HepG2 (cell line): ENCODE measurements around the gene SCFD1. TPM values are rescaled to one million over a fixed set of nuclear protein-coding genes. Genes with fewer than 3 reads are reported as not detected.

Source experiments
- ATAC-seq: fragments of 200-7000 bp; cut with Tn5 transposase; 3 replicates; pipeline ENCODE4 v1.9.1; 2020; ENCODE audit warnings: mild to moderate bottlenecking, moderate library complexity
- BruUV-seq: library from RNA; stranded (reverse); fragments of 400-500 nt; replicated peaks from 2 replicates; lab custom pipeline; 2021; lab: Mats Ljungman, UMichigan
- CTCF ChIA-PET: fragments of 300-600 bp; formaldehyde crosslinking; extraction: SDS; loops from one replicate; lab custom pipeline; 2021; ENCODE audit warnings: low total read pairs, inconsistent platforms, low intra/inter-chr PET ratio; lab: Yijun Ruan, JAX
- POLR2A ChIA-PET: fragments of 350-600 bp; sonication (Branson Sonifier 250); formaldehyde crosslinking; loops from one replicate; lab custom pipeline; 2020; ENCODE audit warnings: antibody characterized with exemption, inconsistent platforms; lab: Yijun Ruan, JAX
- DNase-seq: peaks from one replicate; pipeline ENCODE4 v3.0.0-alpha.2; 2015; ENCODE audit warnings: low spot score
- FAIRE-seq: peaks from 3 replicates; lab custom pipeline; 2011; peaks lifted over from hg19 to GRCh38; lab: Jason Lieb, UNC
- H2AFZ ChIP-seq: one replicate; pipeline ENCODE4 v1.6.1; 2011; ENCODE audit warnings: low read length, inconsistent platforms
- H3K27ac ChIP-seq: fragments of 300-600 bp; 3 replicates; pipeline ENCODE4 v1.8.0; 2011; ENCODE audit warnings: mixed run types, mild to moderate bottlenecking, mixed read lengths, low read length, inconsistent platforms; ENCODE audit not compliant: insufficient read depth; ENCODE audit errors: extremely low read length
- H3K27me3 ChIP-seq, 2 experiments: fragments of 200-600 bp in 1 of 2; 2 replicates in 1 of 2; 3 replicates in 1 of 2; pipeline versions ENCODE4 v1.6.0 to v1.8.0; 2011; ENCODE audit warnings: low read length in 2 of 2, mild to moderate bottlenecking in 2 of 2, moderate library complexity in 2 of 2, inconsistent platforms in 1 of 2; ENCODE audit not compliant: insufficient read depth in 2 of 2, control insufficient read depth in 1 of 2
- H3K36me3 ChIP-seq, 2 experiments: fragments of 200-600 bp in 1 of 2; replicated peaks in 1 of 2; 2 replicates in 1 of 2; 3 replicates in 1 of 2; pipeline versions ENCODE4 v1.5.1 to v1.8.0; 2011; ENCODE audit warnings: low read length in 2 of 2, inconsistent platforms in 1 of 2; ENCODE audit not compliant: insufficient read depth in 2 of 2, control insufficient read depth in 1 of 2
- H3K4me1 ChIP-seq: 2 replicates; pipeline ENCODE4 v1.5.1; 2012; ENCODE audit warnings: low read length, inconsistent platforms; ENCODE audit not compliant: insufficient read depth
- H3K4me2 ChIP-seq: 2 replicates; pipeline ENCODE4 v1.6.0; 2011; ENCODE audit warnings: low read depth, low read length, inconsistent platforms
- H3K4me3 ChIP-seq, 3 experiments: fragments of 200-600 bp in 1 of 3; sonication (generic), shearing (Covaris generic) in 1 of 3; replicated peaks in 1 of 3; 2 replicates each; pipeline ENCODE4 v1.5.1; 2011 to 2016; ENCODE audit warnings: low read length in 3 of 3, inconsistent platforms in 2 of 3, low read depth in 2 of 3, mild to moderate bottlenecking in 2 of 3, control low read depth in 1 of 3, mixed read lengths in 1 of 3; ENCODE audit not compliant: insufficient read depth in 1 of 3
- H3K79me2 ChIP-seq: one replicate; pipeline ENCODE4 v1.6.1; 2011; ENCODE audit warnings: low read length, inconsistent platforms; ENCODE audit not compliant: insufficient read depth
- H3K9ac ChIP-seq: 2 replicates; pipeline ENCODE4 v1.6.0; 2011; ENCODE audit warnings: mild to moderate bottlenecking, low read depth, low read length, inconsistent platforms; ENCODE audit not compliant: insufficient read depth
- H3K9me3 ChIP-seq: 2 replicates; pipeline ENCODE4 v1.5.1; 2012; ENCODE audit warnings: mild to moderate bottlenecking, low read length
- H4K20me1 ChIP-seq: 2 replicates; pipeline ENCODE4 v1.6.0; 2011; ENCODE audit warnings: inconsistent platforms, mild to moderate bottlenecking, low read length, moderate library complexity; ENCODE audit not compliant: insufficient read depth
- ARNT ChIP-seq: fragments of 450-650 bp; IDR thresholded peaks from 2 replicates; pipeline ENCODE4 v1.6.1; 2017
- ATF3 ChIP-seq: sonication (generic); formaldehyde crosslinking; IDR thresholded peaks from 2 replicates; pipeline ENCODE4 v1.4.0; 2020; ENCODE audit warnings: missing genetic modification reagents
- CC2D1A ChIP-seq: sonication (generic); formaldehyde crosslinking; IDR thresholded peaks from 2 replicates; pipeline ENCODE4 v1.8.1; 2023; ENCODE audit warnings: mild to moderate bottlenecking, missing genetic modification reagents
- GMEB1 ChIP-seq: sonication (generic); formaldehyde crosslinking; IDR thresholded peaks from 2 replicates; pipeline ENCODE4 v1.5.1; 2020; ENCODE audit warnings: missing genetic modification reagents, mild to moderate bottlenecking, borderline replicate concordance
- KAT7 ChIP-seq: IDR thresholded peaks from 2 replicates; pipeline ENCODE4 v1.6.1; 2018; ENCODE audit warnings: borderline replicate concordance, missing compliant biosample characterization
- PHB2 ChIP-seq: fragments of 450-650 bp; IDR thresholded peaks from 2 replicates; pipeline ENCODE4 v1.6.1; 2018; ENCODE audit not compliant: partially characterized antibody
- PLRG1 ChIP-seq: fragments of 450-650 bp; conservative IDR thresholded peaks from 2 replicates; pipeline ENCODE4 v1.6.1; 2016
- POLR2AphosphoS5 ChIP-seq: IDR thresholded peaks from 2 replicates; pipeline ENCODE4 v1.6.1; 2012; ENCODE audit warnings: low read depth, low read length
- RNF2 ChIP-seq: fragments of 450-650 bp; conservative IDR thresholded peaks from 2 replicates; pipeline ENCODE4 v1.6.1; 2016; ENCODE audit warnings: low read depth
- SETDB1 ChIP-seq: sonication (generic); formaldehyde crosslinking; IDR thresholded peaks from 2 replicates; pipeline ENCODE4 v1.5.1; 2020; ENCODE audit warnings: missing genetic modification reagents, mild to moderate bottlenecking, borderline replicate concordance
- SMYD3 ChIP-seq: sonication (generic); formaldehyde crosslinking; IDR thresholded peaks from 2 replicates; pipeline ENCODE4 v1.8.1; 2023; ENCODE audit warnings: mild to moderate bottlenecking, missing genetic modification reagents
- ZBTB20 ChIP-seq: sonication (generic); formaldehyde crosslinking; IDR thresholded peaks from 2 replicates; pipeline ENCODE4 v1.8.1; 2023; ENCODE audit warnings: missing genetic modification reagents, low read depth, mild to moderate bottlenecking, borderline replicate concordance
- ZNF431 ChIP-seq: sonication (generic); formaldehyde crosslinking; IDR thresholded peaks from 2 replicates; pipeline ENCODE4 v1.9.0; 2022; ENCODE audit warnings: missing genetic modification reagents, low read depth, mild to moderate bottlenecking, borderline replicate concordance
- ZNF44 ChIP-seq: sonication (generic); formaldehyde crosslinking; IDR thresholded peaks from 2 replicates; pipeline ENCODE4 v1.5.1; 2020; ENCODE audit warnings: mild to moderate bottlenecking, missing genetic modification reagents
- ZNF564 ChIP-seq: sonication (generic); formaldehyde crosslinking; IDR thresholded peaks from 2 replicates; pipeline ENCODE4 v1.8.1; 2023; ENCODE audit warnings: mild to moderate bottlenecking, missing genetic modification reagents
- ZNF567 ChIP-seq: sonication (generic); formaldehyde crosslinking; IDR thresholded peaks from 2 replicates; pipeline ENCODE4 v1.8.1; 2023; ENCODE audit warnings: mild to moderate bottlenecking, missing genetic modification reagents, borderline replicate concordance
- WGBS: methylation state at CpG from one replicate; pipeline ENCODE4 v1.1.6; 2017; ENCODE audit warnings: low lambda C conversion rate; 5-methylcytosine and 5-hydroxymethylcytosine counted together
- in situ Hi-C: cut with HindIII; loops from 2 replicates; pipeline ENCODE4 v1.10.0; 2017; ENCODE audit warnings: low pct_unique_long_range_greater_than_20kb; ENCODE audit not compliant: extremely low pct_ligation_motif_present
- intact Hi-C: fragments of 100-400 bp; cut with micrococcal nuclease; formaldehyde crosslinking; loops from one replicate; pipeline ENCODE4 v1.10.0; 2022; ENCODE audit not compliant: unreplicated experiment
- polyA plus RNA-seq, 8 experiments: library from polyadenylated mRNA; depleted of rRNA in 3 of 8; stranded (reverse) in 7 of 8; unstranded in 1 of 8; fragments of >200 nt; fragmentation: Illumina TruSeq in 4 of 8; extraction: Trizol in 4 of 8; gene quantifications; 2 replicates each; pipeline versions ENCODE4 v1.2.1 to v1.2.3, GENCODE V29; 2011 to 2016; ENCODE audit warnings: low read depth in 4 of 8, missing spikeins in 1 of 8, mixed read lengths in 1 of 8; ENCODE audit not compliant: insufficient read depth in 1 of 8
- total RNA-seq, 5 experiments: library from RNA; depleted of rRNA; stranded (reverse); fragments of >200 nt; fragmentation: Illumina TruSeq; extraction: Trizol; gene quantifications; 2 replicates each; pipeline ENCODE4 v1.2.3, GENCODE V29; 2016; ENCODE audit warnings: low read depth in 1 of 5

SCFD1 gene
- total and polyA plus RNA-seq, 2 of the 13 experiments (the other 11 are each of a cell fraction or from before 2014, with no cell fraction given) = 235 to 256 TPM

- peaks cover 9% of the 10 kb centered on the region for H3K4me1 ChIP-seq
- no peak overlapping the region for H3K27ac ChIP-seq
- H2AFZ ChIP-seq = no peak overlapping the region
- no peak overlapping the region for H3K4me2 ChIP-seq
- no peak overlapping the region for H3K4me3 ChIP-seq
- no peak for FAIRE-seq
- TF ChIP-seq ZNF431 (CRISPR knock-in tag) (no peak), SMYD3 (CRISPR knock-in tag) (0 out of 2 replicates have a peak, but pooled peaks have one; percentile 20), ZNF567 (no peak)
- H3K9ac ChIP-seq = no peak overlapping the region
- no peak for ATAC-seq
- WGBS = 91% methylated on average over 3 of the region's 3 CpGs
- no TSS peak for BruUV-seq
- POLR2A ChIA-PET = no interaction called here
- peaks cover 57% of the 10 kb centered on the region for H3K79me2 ChIP-seq
- CTCF ChIA-PET = no interaction called here
- no peaks in the 10 kb centered on the region for H3K27me3 ChIP-seq
- no peak for DNase-seq
- in situ Hi-C loops = no loop called here
- intact Hi-C loops = no loop called here
- peaks cover 13% of the 10 kb centered on the region; the same call in 1 of the 2 replicates for H3K9me3 ChIP-seq
- H3K36me3 ChIP-seq = peaks cover 23 to 64% of the 10 kb centered on the region in 2 experiments
- no peaks in the 10 kb centered on the region for H4K20me1 ChIP-seq
These were observed 35.0 kb upstream of the SCFD1 start for GRCh38 chr14:30587141-30587540.

- no peak overlapping the region for H3K9ac ChIP-seq
- DNase-seq (no peak), FAIRE-seq (no peak)
- ChIA-PET CTCF (no interaction called here), POLR2A (no interaction called here)
- H3K4me2 ChIP-seq = no peak overlapping the region
- TF ChIP-seq KAT7 (CRISPR knock-in tag) (no peak), PLRG1 (0 out of 2 replicates have a peak, but pooled peaks have one; percentile 65), GMEB1 (CRISPR knock-in tag) (no peak), POLR2AphosphoS5 (no peak), ARNT (0 out of 2 replicates have a peak, but pooled peaks have one; percentile 42), PHB2 (peak; percentile 73), SETDB1 (CRISPR knock-in tag) (no peak), ZNF564 (CRISPR knock-in tag) (no peak), ATF3 (CRISPR knock-in tag) (no peak), ZBTB20 (CRISPR knock-in tag) (no peak), CC2D1A (CRISPR knock-in tag) (0 out of 2 replicates have a peak, but pooled peaks have one; percentile 25), ZNF44 (CRISPR knock-in tag) (no peak), RNF2 (no peak)
- TF ChIP-seq, all 625 proteins: peak for 4
- Histone ChIP-seq H3K27ac (no peak overlapping the region), H3K9me3 (peaks cover 13% of the 10 kb centered on the region; the same call in 1 of the 2 replicates), H3K36me3 (peaks cover 23 to 69% of the 10 kb centered on the region in 2 experiments), H3K27me3 (no peaks in the 10 kb centered on the region), H3K4me3 (no peak overlapping the region), H3K4me1 (peaks cover 9% of the 10 kb centered on the region), H2AFZ (no peak overlapping the region), H3K79me2 (peaks cover 40% of the 10 kb centered on the region), H4K20me1 (no peaks in the 10 kb centered on the region)
- in situ Hi-C loops (no loop called here), intact Hi-C loops (no loop called here)
- BruUV-seq = no TSS peak
- ATAC-seq = no peak
These were observed 33.2 kb upstream of the SCFD1 start for GRCh38 chr14:30588873-30589272.
